Measurements from ENCODE around the gene IFFO2. TPM values are rescaled to one million over a fixed set of nuclear protein-coding genes. Genes with fewer than 3 reads are reported as not detected.

Gene IFFO2
- total and polyA plus RNA-seq, 4 donors, result 7.6 to 18.9 (median 8.3) TPM

DNA sequence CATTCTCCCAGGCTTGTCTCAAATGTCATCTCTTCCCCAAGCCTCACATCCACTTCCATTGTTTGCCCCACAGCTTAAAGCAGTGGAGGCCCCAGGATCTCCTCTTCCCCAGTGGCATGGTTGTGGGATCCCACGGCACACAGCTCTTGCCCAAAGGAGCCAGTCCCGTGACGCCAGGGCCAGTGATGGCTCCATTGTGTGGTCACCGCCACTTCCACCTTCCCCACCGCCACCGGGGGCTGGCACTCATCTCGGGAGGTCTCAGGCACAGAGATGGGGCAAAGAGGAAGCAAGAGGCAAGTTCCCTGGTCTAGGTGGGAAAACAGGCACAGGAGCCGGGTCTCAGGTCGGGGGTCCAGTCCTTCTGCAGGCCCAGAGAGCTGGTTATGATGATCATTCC lies 31.2 kb downstream of the IFFO2 start:
- Histone ChIP-seq H3K36me3 (ENCODE audit: control insufficient read depth in 4 of 4, insufficient read depth in 4 of 4, low read length in 4 of 4) (peaks cover 0 to 5% (median 1%) of the 10 kb centered on the region in 4 donors), H3K9me3 (ENCODE audit: control insufficient read depth in 4 of 4, insufficient read depth in 3 of 4, low read length in 3 of 4) (no peaks in the 10 kb centered on the region), H3K4me3 (no peak overlapping the region), H3K9ac (ENCODE audit: insufficient read depth in 1 of 2, low read length in 2 of 2) (peak overlapping the region in 1 of 2 donors; percentile 3), H3K4me1 (ENCODE audit: control insufficient read depth in 5 of 5, insufficient read depth in 5 of 5, low read length in 5 of 5) (peaks cover 3 to 55% (median 36%) of the 10 kb centered on the region in 5 donors), H3K27ac (ENCODE audit: low read depth in 1 of 2, low read length in 1 of 2) (no peak overlapping the region), H3K27me3 (ENCODE audit: control insufficient read depth in 3 of 3, insufficient read depth in 3 of 3, low read length in 2 of 3) (no peaks in the 10 kb centered on the region)
- no peak for ATAC-seq (ENCODE audit: insufficient read depth, low FRiP score)
- DNase-seq, result no peak
- 46 to 81% methylated on average over 9 of the region's 9 CpGs for WGBS, 2 donors
- TF ChIP-seq, protein P1, sequence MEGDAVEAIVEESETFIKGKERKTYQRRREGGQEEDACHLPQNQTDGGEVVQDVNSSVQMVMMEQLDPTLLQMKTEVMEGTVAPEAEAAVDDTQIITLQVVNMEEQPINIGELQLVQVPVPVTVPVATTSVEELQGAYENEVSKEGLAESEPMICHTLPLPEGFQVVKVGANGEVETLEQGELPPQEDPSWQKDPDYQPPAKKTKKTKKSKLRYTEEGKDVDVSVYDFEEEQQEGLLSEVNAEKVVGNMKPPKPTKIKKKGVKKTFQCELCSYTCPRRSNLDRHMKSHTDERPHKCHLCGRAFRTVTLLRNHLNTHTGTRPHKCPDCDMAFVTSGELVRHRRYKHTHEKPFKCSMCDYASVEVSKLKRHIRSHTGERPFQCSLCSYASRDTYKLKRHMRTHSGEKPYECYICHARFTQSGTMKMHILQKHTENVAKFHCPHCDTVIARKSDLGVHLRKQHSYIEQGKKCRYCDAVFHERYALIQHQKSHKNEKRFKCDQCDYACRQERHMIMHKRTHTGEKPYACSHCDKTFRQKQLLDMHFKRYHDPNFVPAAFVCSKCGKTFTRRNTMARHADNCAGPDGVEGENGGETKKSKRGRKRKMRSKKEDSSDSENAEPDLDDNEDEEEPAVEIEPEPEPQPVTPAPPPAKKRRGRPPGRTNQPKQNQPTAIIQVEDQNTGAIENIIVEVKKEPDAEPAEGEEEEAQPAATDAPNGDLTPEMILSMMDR (IDR thresholded peaks at IDR 0.05; ENCODE audit: control extremely low read depth, extremely low read depth), result no peak

DNA sequence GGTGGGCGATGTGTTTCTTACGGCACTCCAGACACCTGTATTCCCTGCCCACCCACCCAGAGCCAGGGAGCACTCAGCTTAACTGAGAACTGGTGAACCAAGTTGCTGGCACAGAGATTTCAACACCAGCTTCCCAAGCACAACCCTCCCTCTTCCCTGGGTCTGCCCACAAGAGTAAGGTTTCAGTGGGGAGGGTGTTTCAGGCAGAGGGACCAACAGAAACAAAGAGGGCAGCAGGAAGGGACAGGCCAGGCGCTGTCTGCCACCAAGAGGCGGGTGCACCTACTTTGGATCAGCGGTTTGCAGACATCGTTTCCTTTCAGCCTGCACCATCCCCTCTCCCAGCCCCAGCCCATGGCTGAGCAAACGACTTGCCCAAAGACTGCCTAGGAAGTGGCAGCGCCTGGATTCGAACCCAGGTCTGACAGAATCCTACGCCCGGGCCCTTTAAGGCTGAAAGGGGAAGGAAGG lies 32.2 kb downstream of the IFFO2 start:
- peak in 1 of 3 donors; percentile 61 for DNase-seq
- H3K9me3 ChIP-seq (ENCODE audit: control insufficient read depth in 4 of 4, insufficient read depth in 3 of 4, low read length in 3 of 4), result no peaks in the 10 kb centered on the region
- WGBS, 2 donors, result 13 to 44% methylated on average over 11 of the region's 11 CpGs
- H3K36me3 ChIP-seq (ENCODE audit: control insufficient read depth in 4 of 4, insufficient read depth in 4 of 4, low read length in 4 of 4), result peaks cover 0 to 5% (median 1%) of the 10 kb centered on the region in 4 donors
- no peak overlapping the region for H3K4me3 ChIP-seq
- H3K4me1 ChIP-seq (ENCODE audit: control insufficient read depth in 5 of 5, insufficient read depth in 5 of 5, low read length in 5 of 5), result peaks cover 3 to 52% (median 36%) of the 10 kb centered on the region in 5 donors
- H3K9ac ChIP-seq (ENCODE audit: insufficient read depth in 1 of 2, low read length in 2 of 2), result peak overlapping the region in 1 of 2 donors; percentile 48
- H3K27ac ChIP-seq (ENCODE audit: low read depth in 1 of 2, low read length in 1 of 2), result peak overlapping the region; percentile 22 to 72
- ATAC-seq (ENCODE audit: insufficient read depth, low FRiP score), result no peak
- H3K27me3 ChIP-seq (ENCODE audit: control insufficient read depth in 3 of 3, insufficient read depth in 3 of 3, low read length in 2 of 3), result no peaks in the 10 kb centered on the region
- TF ChIP-seq, protein P1 (IDR thresholded peaks at IDR 0.05; ENCODE audit: control extremely low read depth, extremely low read depth), result no peak

DNA sequence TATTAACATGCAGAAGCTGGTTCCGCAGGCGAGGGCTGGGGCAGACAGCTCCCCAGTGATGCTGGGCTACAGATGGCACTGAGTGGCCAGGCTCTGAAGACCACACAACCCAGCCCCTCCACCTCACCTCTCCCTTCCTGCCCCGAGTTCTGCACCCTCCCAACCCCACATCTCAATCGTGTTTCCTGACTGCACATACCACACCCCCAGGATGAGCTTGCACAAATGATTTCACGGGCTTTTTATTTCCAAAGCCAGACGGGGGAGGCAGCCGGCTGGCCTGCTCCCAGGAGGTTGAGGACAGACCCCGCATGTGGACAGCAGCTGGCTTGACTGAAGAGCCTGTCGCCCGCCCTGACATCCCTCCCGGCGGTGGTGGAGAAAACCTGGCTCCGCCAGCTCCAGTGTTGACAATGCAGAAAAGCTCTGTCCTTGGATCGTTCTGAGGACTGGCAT lies 32.7 kb downstream of the IFFO2 start:
- peak overlapping the region in 1 of 2 donors; percentile 95 for H3K9ac ChIP-seq (ENCODE audit: insufficient read depth in 1 of 2, low read length in 2 of 2)

More for the DNA sequence above, 32.7 kb downstream of the IFFO2 start:
- no peaks in the 10 kb centered on the region for H3K27me3 ChIP-seq (ENCODE audit: control insufficient read depth in 3 of 3, insufficient read depth in 3 of 3, low read length in 2 of 3)
- no peak overlapping the region for H3K4me3 ChIP-seq
- ATAC-seq (ENCODE audit: insufficient read depth, low FRiP score) (no peak), DNase-seq (peak; percentile 73 to 82 (median 79))
- peak overlapping the region; percentile 22 to 72 for H3K27ac ChIP-seq (ENCODE audit: low read depth in 1 of 2, low read length in 1 of 2)
- peaks cover 0 to 5% (median 1%) of the 10 kb centered on the region in 4 donors for H3K36me3 ChIP-seq (ENCODE audit: control insufficient read depth in 4 of 4, insufficient read depth in 4 of 4, low read length in 4 of 4)
- WGBS, 2 donors, result 11 to 30% methylated on average over 14 of the region's 14 CpGs
- no peaks in the 10 kb centered on the region for H3K9me3 ChIP-seq (ENCODE audit: control insufficient read depth in 4 of 4, insufficient read depth in 3 of 4, low read length in 3 of 4)
- peaks cover 3 to 51% (median 36%) of the 10 kb centered on the region in 5 donors for H3K4me1 ChIP-seq (ENCODE audit: control insufficient read depth in 5 of 5, insufficient read depth in 5 of 5, low read length in 5 of 5)
- TF ChIP-seq, protein P1 (IDR thresholded peaks at IDR 0.05; ENCODE audit: control extremely low read depth, extremely low read depth), result no peak

Data from lung (tissue), 12 donors.